ENCODE measurements around the gene ABI3BP. TPM values are rescaled to one million over a fixed set of nuclear protein-coding genes. Genes with fewer than 3 reads are reported as not detected.

ABI3BP gene
- total and polyA plus RNA-seq, 4 donors = 1.9 to 4.2 (median 2.4) TPM

GRCh38 chr3:100868894-100869293 is 124.3 kb downstream of the ABI3BP start:
- no peaks in the 10 kb centered on the region for H3K4me1 ChIP-seq (ENCODE audit: control insufficient read depth in 4 of 4, insufficient read depth in 4 of 4, low read length in 3 of 4)
- WGBS = 83% methylated on average over 3 of the region's 3 CpGs
- H3K9ac ChIP-seq (ENCODE audit: low read depth in 1 of 2, low read length in 2 of 2) = no peak overlapping the region
- H3K27ac ChIP-seq (ENCODE audit: low read depth in 1 of 2, low read length in 2 of 2) = no peak overlapping the region
- no peaks in the 10 kb centered on the region for H3K36me3 ChIP-seq (ENCODE audit: control insufficient read depth in 4 of 4, insufficient read depth in 3 of 4, low read depth in 1 of 4, low read length in 3 of 4)
- no peaks in the 10 kb centered on the region for H3K9me3 ChIP-seq (ENCODE audit: control insufficient read depth in 4 of 4, low read length in 3 of 4)
- no peaks in the 10 kb centered on the region for H3K27me3 ChIP-seq (ENCODE audit: control insufficient read depth in 4 of 4, insufficient read depth in 4 of 4, low read length in 3 of 4)
- H3K4me3 ChIP-seq (ENCODE audit: low read depth in 1 of 3, low read length in 3 of 3) = no peak overlapping the region
- no peak for DNase-seq (ENCODE audit: low spot score)
- TF ChIP-seq TAF1 (conservative IDR thresholded peaks at IDR 0.05) (no peak), FOXA2 (IDR thresholded peaks at IDR 0.05) (no peak), EGR1 (IDR thresholded peaks at IDR 0.05; ENCODE audit: low read depth in 2 of 2) (no peak), MAX (IDR thresholded peaks at IDR 0.05) (no peak), JUND (IDR thresholded peaks at IDR 0.05) (no peak), SP1 (IDR thresholded peaks at IDR 0.05) (no peak), HNF4G (IDR thresholded peaks at IDR 0.05) (no peak), NR2F2 (IDR thresholded peaks at IDR 0.05) (no peak), ZBTB33 (IDR thresholded peaks at IDR 0.05) (no peak), REST (IDR thresholded peaks at IDR 0.05) (no peak), YY1 (IDR thresholded peaks at IDR 0.05) (no peak), CTCF (IDR thresholded peaks at IDR 0.05; ENCODE audit: low read depth, low read length, missing input control) (no peak), RAD21 (IDR thresholded peaks at IDR 0.05) (no peak), FOXA1 (IDR thresholded peaks at IDR 0.05) (no peak), GABPA (IDR thresholded peaks at IDR 0.05 in 1 of 2, conservative IDR thresholded peaks at IDR 0.05 in 1 of 2) (no peak), HNF4A (conservative IDR thresholded peaks at IDR 0.05) (no peak), ATF3 (IDR thresholded peaks at IDR 0.05) (no peak)

- Histone ChIP-seq H3K4me3 (ENCODE audit: low read depth in 1 of 3, low read length in 3 of 3) (no peak overlapping the region), H3K9ac (ENCODE audit: low read depth in 1 of 2, low read length in 2 of 2) (no peak overlapping the region), H3K9me3 (ENCODE audit: control insufficient read depth in 4 of 4, low read length in 3 of 4) (no peaks in the 10 kb centered on the region), H3K27me3 (ENCODE audit: control insufficient read depth in 4 of 4, insufficient read depth in 4 of 4, low read length in 3 of 4) (no peaks in the 10 kb centered on the region), H3K4me1 (ENCODE audit: control insufficient read depth in 4 of 4, insufficient read depth in 4 of 4, low read length in 3 of 4) (no peaks in the 10 kb centered on the region), H3K27ac (ENCODE audit: low read depth in 1 of 2, low read length in 2 of 2) (no peak overlapping the region), H3K36me3 (ENCODE audit: control insufficient read depth in 4 of 4, insufficient read depth in 3 of 4, low read depth in 1 of 4, low read length in 3 of 4) (no peaks in the 10 kb centered on the region)
- TF ChIP-seq FOXA2 (IDR thresholded peaks at IDR 0.05) (no peak), GABPA (IDR thresholded peaks at IDR 0.05 in 1 of 2, conservative IDR thresholded peaks at IDR 0.05 in 1 of 2) (no peak), ATF3 (IDR thresholded peaks at IDR 0.05) (no peak), CTCF (IDR thresholded peaks at IDR 0.05; ENCODE audit: low read depth, low read length, missing input control) (no peak), TAF1 (conservative IDR thresholded peaks at IDR 0.05) (no peak), HNF4A (conservative IDR thresholded peaks at IDR 0.05) (no peak), HNF4G (IDR thresholded peaks at IDR 0.05) (no peak), NR2F2 (IDR thresholded peaks at IDR 0.05) (no peak), FOXA1 (IDR thresholded peaks at IDR 0.05) (no peak)
- WGBS = 91% methylated on average over 1 of the region's 1 CpG
- no peak for DNase-seq (ENCODE audit: low spot score)
Observed at GRCh38 chr3:100868096-100868495, 125.1 kb downstream of the ABI3BP start.
